Measurements from ENCODE around the gene STARD3NL.

The STARD3NL gene

DNA sequence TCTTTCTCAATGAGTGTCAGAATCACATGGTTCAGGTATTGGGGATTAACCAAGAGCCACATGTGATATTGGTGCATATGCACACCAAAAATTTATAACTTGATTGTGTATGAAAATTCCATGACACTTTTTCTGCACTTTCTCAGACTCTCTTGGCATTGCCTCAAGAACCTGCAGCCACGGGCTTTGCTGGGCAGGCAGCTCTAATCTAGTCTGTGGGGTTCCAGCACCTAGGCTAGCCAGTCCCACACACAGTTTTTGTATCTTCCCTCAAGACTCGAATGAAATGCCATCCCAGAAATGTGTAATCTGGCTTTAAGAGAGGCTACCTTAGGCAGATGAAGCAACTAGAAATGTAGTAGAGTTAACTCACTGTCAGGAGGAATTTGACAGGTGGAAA is 21.7 kb downstream of the STARD3NL start:
- Histone ChIP-seq H3K9me3 (ENCODE audit: control insufficient read depth, insufficient read depth, low read depth, low read length) (no peaks in the 10 kb centered on the region), H3K27ac (ENCODE audit: low read depth, low read length) (no peak overlapping the region), H3K27me3 (ENCODE audit: control insufficient read depth, insufficient read depth, low read length) (no peaks in the 10 kb centered on the region), H3K4me1 (ENCODE audit: control insufficient read depth, insufficient read depth, low read length) (peaks cover 16% of the 10 kb centered on the region), H3K36me3 (ENCODE audit: control insufficient read depth, insufficient read depth, low read length) (peaks cover 2% of the 10 kb centered on the region; the same call in 1 of the 2 replicates), H3K4me3 (ENCODE audit: low read depth, low read length) (no peak overlapping the region), H3K9ac (ENCODE audit: low read length) (no peak overlapping the region)

DNA sequence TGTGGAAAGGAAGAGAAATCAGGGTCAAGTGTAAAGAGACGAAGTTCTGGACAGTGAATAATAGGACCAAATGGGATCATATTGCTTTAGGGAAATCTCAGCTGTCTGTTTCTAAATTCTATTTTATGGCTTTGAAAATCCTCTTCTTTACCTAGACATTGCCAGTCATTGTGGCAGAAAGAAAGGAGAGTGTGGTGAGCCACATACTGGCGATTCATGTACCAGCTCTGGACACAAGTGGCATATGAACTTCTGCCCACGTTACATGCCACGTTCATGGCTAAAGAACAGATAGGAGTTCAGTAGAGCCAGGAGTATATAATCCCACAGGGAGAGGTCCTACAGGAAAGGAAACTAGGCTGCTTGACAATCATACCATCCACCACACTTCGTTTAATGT is 28.0 kb downstream of the STARD3NL start:
- H3K4me1 ChIP-seq (ENCODE audit: control insufficient read depth, insufficient read depth, low read length) = no peaks in the 10 kb centered on the region
- peaks cover 11% of the 10 kb centered on the region for H3K36me3 ChIP-seq (ENCODE audit: control insufficient read depth, insufficient read depth, low read length)
- H3K27me3 ChIP-seq (ENCODE audit: control insufficient read depth, insufficient read depth, low read length) = no peaks in the 10 kb centered on the region
- no peak overlapping the region for H3K27ac ChIP-seq (ENCODE audit: low read depth, low read length)
- no peak overlapping the region for H3K4me3 ChIP-seq (ENCODE audit: low read depth, low read length)
- H3K9ac ChIP-seq (ENCODE audit: low read length) = no peak overlapping the region
- H3K9me3 ChIP-seq (ENCODE audit: control insufficient read depth, insufficient read depth, low read depth, low read length) = no peaks in the 10 kb centered on the region

DNA sequence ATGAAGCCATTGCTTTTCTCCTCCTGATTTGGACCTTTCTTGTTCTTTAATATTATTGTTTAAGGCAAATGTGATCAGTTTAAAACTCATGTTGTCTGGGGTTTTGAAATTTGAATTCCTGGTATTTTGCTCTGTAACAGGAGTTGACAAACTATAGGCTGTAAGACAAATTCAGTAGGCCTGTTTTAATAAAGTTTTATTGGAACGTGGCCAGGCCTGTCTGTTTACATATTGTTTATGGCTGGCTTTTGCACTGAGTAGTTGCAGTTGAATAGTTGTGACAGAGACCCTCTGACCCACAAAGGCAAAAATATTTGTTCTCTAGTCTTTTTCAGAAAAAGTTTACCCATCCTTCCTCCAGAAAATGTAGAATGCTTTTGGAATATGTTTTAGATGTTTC is 29.8 kb downstream of the STARD3NL start:
- Histone ChIP-seq H3K9me3 (ENCODE audit: control insufficient read depth, insufficient read depth, low read depth, low read length) (no peaks in the 10 kb centered on the region), H3K4me3 (ENCODE audit: low read depth, low read length) (no peak overlapping the region), H3K27ac (ENCODE audit: low read depth, low read length) (no peak overlapping the region), H3K27me3 (ENCODE audit: control insufficient read depth, insufficient read depth, low read length) (no peaks in the 10 kb centered on the region), H3K36me3 (ENCODE audit: control insufficient read depth, insufficient read depth, low read length) (peaks cover 13% of the 10 kb centered on the region), H3K4me1 (ENCODE audit: control insufficient read depth, insufficient read depth, low read length) (peaks cover 11% of the 10 kb centered on the region), H3K9ac (ENCODE audit: low read length) (no peak overlapping the region)

DNA sequence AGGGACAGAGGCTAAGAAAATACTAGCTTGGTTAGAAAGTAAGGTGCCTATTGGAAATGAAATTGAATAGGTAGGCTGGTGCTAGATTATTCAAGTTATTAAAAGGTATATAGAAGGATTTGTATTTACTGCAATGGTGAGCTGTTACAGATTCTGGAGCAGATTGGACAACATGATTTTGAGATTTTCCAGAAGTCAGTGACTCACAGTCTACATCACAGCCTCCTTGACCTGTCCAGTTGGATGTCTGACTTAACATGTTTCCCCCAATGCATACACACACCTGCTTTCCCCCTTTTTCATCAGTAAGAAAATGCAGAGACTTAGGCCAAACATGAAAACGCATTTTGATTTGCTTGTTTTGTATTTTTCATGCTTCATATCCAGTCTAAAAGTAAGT is 33.4 kb downstream of the STARD3NL start:
- H3K27ac ChIP-seq (ENCODE audit: low read depth, low read length) = no peak overlapping the region
- peaks cover 19% of the 10 kb centered on the region for H3K36me3 ChIP-seq (ENCODE audit: control insufficient read depth, insufficient read depth, low read length)

DNA sequence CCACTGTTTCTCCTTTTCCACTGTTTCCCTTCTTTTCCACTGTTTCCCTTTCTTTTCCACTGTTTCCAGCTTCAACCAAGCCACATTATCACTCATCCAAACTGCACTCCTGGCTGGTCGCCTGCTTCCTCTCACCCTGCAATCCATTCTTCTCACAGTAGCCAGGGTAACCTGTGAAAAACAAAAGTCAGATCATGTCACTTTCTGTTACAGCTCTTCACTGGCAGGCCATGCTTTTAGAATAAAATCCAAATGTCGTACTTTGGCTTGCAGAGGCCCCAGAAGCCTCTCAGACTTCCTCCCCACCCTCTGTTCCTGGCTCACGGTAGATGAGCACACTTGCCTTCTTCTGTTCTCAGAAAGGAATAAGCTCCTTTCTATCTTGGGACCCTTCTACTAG is 33.9 kb downstream of the STARD3NL start:
- Histone ChIP-seq H3K4me1 (ENCODE audit: control insufficient read depth, insufficient read depth, low read length) (peaks cover 27% of the 10 kb centered on the region), H3K4me3 (ENCODE audit: low read depth, low read length) (no peak overlapping the region), H3K9me3 (ENCODE audit: control insufficient read depth, insufficient read depth, low read depth, low read length) (no peaks in the 10 kb centered on the region), H3K9ac (ENCODE audit: low read length) (no peak overlapping the region), H3K27me3 (ENCODE audit: control insufficient read depth, insufficient read depth, low read length) (no peaks in the 10 kb centered on the region), H3K27ac (ENCODE audit: low read depth, low read length) (no peak overlapping the region), H3K36me3 (ENCODE audit: control insufficient read depth, insufficient read depth, low read length) (peaks cover 23% of the 10 kb centered on the region)

More for the DNA sequence above, 33.4 kb downstream of the STARD3NL start:
- Histone ChIP-seq H3K4me1 (ENCODE audit: control insufficient read depth, insufficient read depth, low read length) (peaks cover 27% of the 10 kb centered on the region), H3K27me3 (ENCODE audit: control insufficient read depth, insufficient read depth, low read length) (no peaks in the 10 kb centered on the region), H3K4me3 (ENCODE audit: low read depth, low read length) (no peak overlapping the region), H3K9me3 (ENCODE audit: control insufficient read depth, insufficient read depth, low read depth, low read length) (no peaks in the 10 kb centered on the region), H3K9ac (ENCODE audit: low read length) (no peak overlapping the region)

DNA sequence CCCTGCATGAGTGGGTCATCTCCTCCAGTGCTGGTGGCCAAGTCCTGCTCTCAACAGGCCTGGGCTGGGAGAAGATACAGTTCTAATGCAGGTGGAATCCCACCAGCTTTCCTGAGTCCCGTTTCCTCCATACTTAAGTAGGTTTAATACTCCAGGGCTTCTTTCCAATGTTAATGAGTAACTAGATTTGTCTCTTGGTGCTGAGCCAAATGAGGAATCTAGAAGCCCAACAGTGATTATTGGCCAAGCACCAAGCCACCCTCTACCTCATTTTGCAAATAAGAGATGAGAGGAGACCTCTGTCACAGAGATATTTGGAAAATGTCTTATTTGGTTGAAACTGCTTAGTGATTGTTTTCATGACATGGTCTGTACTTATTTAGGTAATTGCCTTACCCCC is 37.1 kb downstream of the STARD3NL start:
- Histone ChIP-seq H3K27ac (ENCODE audit: low read depth, low read length) (no peak overlapping the region), H3K4me1 (ENCODE audit: control insufficient read depth, insufficient read depth, low read length) (peaks cover 27% of the 10 kb centered on the region), H3K4me3 (ENCODE audit: low read depth, low read length) (no peak overlapping the region), H3K36me3 (ENCODE audit: control insufficient read depth, insufficient read depth, low read length) (peaks cover 43% of the 10 kb centered on the region), H3K9ac (ENCODE audit: low read length) (no peak overlapping the region), H3K9me3 (ENCODE audit: control insufficient read depth, insufficient read depth, low read depth, low read length) (no peaks in the 10 kb centered on the region), H3K27me3 (ENCODE audit: control insufficient read depth, insufficient read depth, low read length) (no peaks in the 10 kb centered on the region)

DNA sequence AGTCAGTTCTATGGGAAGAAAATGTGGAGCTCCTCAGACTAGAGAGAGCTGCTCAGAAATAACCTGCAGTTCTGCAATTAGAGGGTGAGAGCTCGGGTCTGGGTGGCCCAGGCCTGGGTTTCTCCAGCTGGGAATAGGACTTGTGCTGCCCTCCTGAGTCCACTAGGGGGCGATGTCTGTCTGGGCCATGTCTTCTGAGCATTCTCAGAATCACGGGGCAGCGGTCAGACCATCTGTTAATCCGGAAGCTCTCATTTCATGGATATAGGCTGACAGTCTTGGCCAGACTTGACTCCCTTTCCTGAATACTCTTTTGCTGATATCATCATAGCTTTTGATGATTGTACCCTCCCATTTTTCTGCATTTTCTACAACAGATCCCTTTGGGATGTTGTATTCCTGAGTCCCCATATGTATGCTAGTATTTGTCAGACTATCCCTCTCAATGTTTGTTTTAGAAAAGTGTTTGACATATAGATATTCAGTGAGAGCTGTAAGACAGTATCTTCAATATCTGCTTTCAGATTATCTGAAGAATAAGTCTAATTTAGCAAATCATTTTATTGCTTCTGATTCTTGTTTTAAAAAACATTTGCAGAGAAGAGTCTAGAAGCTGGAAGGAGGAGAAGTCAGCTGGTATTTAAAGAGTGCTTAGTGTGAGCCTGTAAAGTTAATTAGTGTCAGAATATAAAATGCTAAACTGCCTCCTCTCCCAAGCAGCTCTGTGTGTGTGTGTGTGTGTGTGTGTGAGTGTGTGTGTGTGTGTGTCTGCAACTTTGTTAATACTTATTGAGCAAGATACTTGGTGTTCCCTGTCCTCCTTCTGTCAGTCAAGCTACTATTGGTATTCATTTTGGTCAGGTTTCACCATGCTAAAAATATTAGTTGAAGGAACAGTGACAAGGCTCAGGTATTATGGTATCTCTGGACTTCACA is 38.0 kb downstream of the STARD3NL start:
- Histone ChIP-seq H3K27ac (ENCODE audit: low read depth, low read length) (no peak overlapping the region), H3K9me3 (ENCODE audit: control insufficient read depth, insufficient read depth, low read depth, low read length) (no peaks in the 10 kb centered on the region), H3K27me3 (ENCODE audit: control insufficient read depth, insufficient read depth, low read length) (no peaks in the 10 kb centered on the region), H3K36me3 (ENCODE audit: control insufficient read depth, insufficient read depth, low read length) (peaks cover 50% of the 10 kb centered on the region), H3K9ac (ENCODE audit: low read length) (no peak overlapping the region), H3K4me1 (ENCODE audit: control insufficient read depth, insufficient read depth, low read length) (peaks cover 27% of the 10 kb centered on the region), H3K4me3 (ENCODE audit: low read depth, low read length) (no peak overlapping the region)

DNA sequence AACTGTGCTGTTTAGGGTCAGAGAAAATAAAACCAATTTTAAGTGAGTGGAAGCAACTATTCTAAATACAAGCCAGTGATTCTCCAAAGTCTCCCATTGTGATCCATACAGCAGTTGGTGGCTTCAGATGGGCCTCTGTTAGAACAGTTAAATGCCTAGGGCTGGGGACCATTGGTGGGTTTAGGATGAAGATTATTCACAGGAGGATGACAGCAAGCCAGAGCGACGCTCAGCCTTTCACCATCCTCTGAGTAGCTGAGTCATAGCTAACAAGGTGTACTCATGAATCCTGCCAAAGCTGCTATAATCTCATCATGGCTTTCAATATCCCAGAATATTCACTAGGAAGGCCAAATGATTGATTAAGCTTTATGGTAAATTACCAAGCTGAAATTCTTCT is 39.6 kb downstream of the STARD3NL start:
- H3K4me3 ChIP-seq (ENCODE audit: low read depth, low read length) = no peak overlapping the region
- H3K27me3 ChIP-seq (ENCODE audit: control insufficient read depth, insufficient read depth, low read length) = no peaks in the 10 kb centered on the region
- H3K27ac ChIP-seq (ENCODE audit: low read depth, low read length) = no peak overlapping the region
- H3K36me3 ChIP-seq (ENCODE audit: control insufficient read depth, insufficient read depth, low read length) = peaks cover 55% of the 10 kb centered on the region
- peaks cover 17% of the 10 kb centered on the region for H3K4me1 ChIP-seq (ENCODE audit: control insufficient read depth, insufficient read depth, low read length)
- H3K9ac ChIP-seq (ENCODE audit: low read length) = no peak overlapping the region
- no peaks in the 10 kb centered on the region for H3K9me3 ChIP-seq (ENCODE audit: control insufficient read depth, insufficient read depth, low read depth, low read length)

DNA sequence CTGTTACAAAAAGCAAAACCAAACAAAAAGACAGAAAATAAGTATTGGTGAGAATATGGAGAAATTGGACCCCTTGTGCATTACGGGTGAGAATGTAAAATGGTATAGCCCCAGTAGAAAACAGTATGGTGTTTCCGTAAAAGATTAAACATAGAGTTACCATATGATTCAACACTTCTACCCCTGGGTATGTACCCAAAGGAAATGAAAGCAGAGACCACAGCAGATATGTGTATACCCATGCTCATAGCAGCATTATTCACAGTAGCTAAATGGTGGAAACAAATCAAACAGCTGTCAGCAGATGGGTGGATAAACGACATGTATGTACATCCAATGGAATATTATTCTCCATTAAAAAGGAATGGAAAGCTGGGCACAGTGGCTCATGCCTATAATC is 42.4 kb downstream of the STARD3NL start:
- no peak overlapping the region for H3K9ac ChIP-seq (ENCODE audit: low read length)
- peaks cover 64% of the 10 kb centered on the region for H3K36me3 ChIP-seq (ENCODE audit: control insufficient read depth, insufficient read depth, low read length)
- no peaks in the 10 kb centered on the region for H3K27me3 ChIP-seq (ENCODE audit: control insufficient read depth, insufficient read depth, low read length)
- no peaks in the 10 kb centered on the region for H3K9me3 ChIP-seq (ENCODE audit: control insufficient read depth, insufficient read depth, low read depth, low read length)
- no peak overlapping the region for H3K27ac ChIP-seq (ENCODE audit: low read depth, low read length)
- peaks cover 2% of the 10 kb centered on the region; the same call in 1 of the 2 replicates for H3K4me1 ChIP-seq (ENCODE audit: control insufficient read depth, insufficient read depth, low read length)
- no peak overlapping the region for H3K4me3 ChIP-seq (ENCODE audit: low read depth, low read length)

DNA sequence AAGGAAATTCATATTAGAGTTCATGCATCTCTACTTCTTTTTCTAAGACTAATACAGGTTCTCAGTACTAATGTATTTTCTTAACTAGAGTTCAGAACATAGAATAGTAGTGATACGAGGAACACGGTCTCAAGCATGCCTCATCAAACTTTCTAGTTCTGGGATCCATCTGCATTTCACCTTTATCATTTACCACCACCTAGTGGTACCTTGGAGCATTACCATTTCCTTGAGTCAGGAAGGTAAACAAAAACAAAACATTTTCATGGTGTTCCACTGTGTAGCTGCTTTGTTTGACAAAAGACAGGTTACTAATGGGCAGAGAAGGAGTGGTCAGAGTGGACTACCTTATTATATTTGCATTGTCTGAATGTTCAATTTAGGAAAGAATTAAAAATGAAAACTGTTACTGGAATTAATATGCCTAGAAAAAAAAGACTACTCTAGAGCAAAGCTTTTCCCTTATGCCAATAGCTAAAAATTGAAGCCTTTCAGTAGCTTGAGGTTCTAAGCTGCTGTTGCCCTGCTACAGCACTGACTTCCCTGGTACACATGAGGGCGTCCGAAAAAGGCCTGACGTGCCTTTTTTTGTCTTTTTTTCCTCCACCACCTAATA is 44.5 kb downstream of the STARD3NL start:
- Histone ChIP-seq H3K4me1 (ENCODE audit: control insufficient read depth, insufficient read depth, low read length) (no peaks in the 10 kb centered on the region), H3K9ac (ENCODE audit: low read length) (no peak overlapping the region), H3K36me3 (ENCODE audit: control insufficient read depth, insufficient read depth, low read length) (peaks cover 53% of the 10 kb centered on the region), H3K27me3 (ENCODE audit: control insufficient read depth, insufficient read depth, low read length) (no peaks in the 10 kb centered on the region), H3K27ac (ENCODE audit: low read depth, low read length) (no peak overlapping the region), H3K9me3 (ENCODE audit: control insufficient read depth, insufficient read depth, low read depth, low read length) (no peaks in the 10 kb centered on the region), H3K4me3 (ENCODE audit: low read depth, low read length) (no peak overlapping the region)

DNA sequence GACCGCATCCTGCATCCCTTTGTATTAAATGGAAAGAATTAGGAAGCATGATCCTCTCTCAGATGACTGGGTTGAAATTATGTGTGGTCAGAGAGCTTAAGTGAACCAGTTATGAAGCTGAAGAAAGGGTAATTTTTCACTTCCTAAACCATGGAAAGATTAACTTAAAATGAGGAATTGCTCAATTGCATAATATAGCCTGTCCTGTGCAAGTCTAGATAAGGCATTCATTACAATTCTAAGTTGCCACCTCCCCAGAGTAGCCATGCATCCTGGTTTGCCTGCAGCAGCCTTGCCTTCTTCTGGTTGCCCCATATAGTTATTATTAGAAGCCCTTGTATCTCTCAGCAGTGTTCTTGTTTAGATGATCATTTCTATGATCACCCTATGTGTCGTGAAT is 45.3 kb downstream of the STARD3NL start:
- H3K9me3 ChIP-seq (ENCODE audit: control insufficient read depth, insufficient read depth, low read depth, low read length) = no peaks in the 10 kb centered on the region
- peaks cover 2% of the 10 kb centered on the region; the same call in 1 of the 2 replicates for H3K4me1 ChIP-seq (ENCODE audit: control insufficient read depth, insufficient read depth, low read length)
- H3K27me3 ChIP-seq (ENCODE audit: control insufficient read depth, insufficient read depth, low read length) = no peaks in the 10 kb centered on the region
- H3K9ac ChIP-seq (ENCODE audit: low read length) = no peak overlapping the region
- H3K36me3 ChIP-seq (ENCODE audit: control insufficient read depth, insufficient read depth, low read length) = peaks cover 51% of the 10 kb centered on the region
- H3K4me3 ChIP-seq (ENCODE audit: low read depth, low read length) = no peak overlapping the region
- no peak overlapping the region for H3K27ac ChIP-seq (ENCODE audit: low read depth, low read length)

All from HUES6 (cell line).